CD14-positive monocyte (primary cell): ENCODE results near the gene CDC42EP4. TPM values are rescaled to one million over a fixed set of nuclear protein-coding genes. Genes with fewer than 3 reads are reported as not detected.

Source experiments
- DNase-seq, 3 donors: peaks; one replicate each; pipeline ENCODE4 v3.0.0-alpha.2; 2011 to 2022
- H2AFZ ChIP-seq: 2 replicates; pipeline ENCODE4 v1.6.0; 2012; ENCODE audit warnings: mild to moderate bottlenecking, low read depth, low read length, inconsistent platforms; ENCODE audit not compliant: insufficient read depth, poor library complexity, severe bottlenecking
- H3K27ac ChIP-seq, 2 donors: 1 replicate in 1 of 2; 2 replicates in 1 of 2; pipeline ENCODE4 v1.5.1; 2012 to 2013; ENCODE audit warnings: low read length in 2 of 2, control low read depth in 1 of 2, inconsistent platforms in 1 of 2, low read depth in 1 of 2, mild to moderate bottlenecking in 1 of 2
- H3K27me3 ChIP-seq, 2 donors: one replicate each; pipeline versions ENCODE4 v1.6.0 to v1.6.1; 2011 to 2013; ENCODE audit warnings: low read length in 2 of 2; ENCODE audit not compliant: control insufficient read depth in 2 of 2, insufficient read depth in 2 of 2
- H3K36me3 ChIP-seq, 2 donors: replicated peaks in 1 of 2; 1 replicate in 1 of 2; 2 replicates in 1 of 2; pipeline versions ENCODE4 v1.5.1 to v1.6.1; 2012 to 2013; ENCODE audit warnings: low read length in 2 of 2, control low read depth in 1 of 2, inconsistent platforms in 1 of 2, mild to moderate bottlenecking in 1 of 2; ENCODE audit not compliant: insufficient read depth in 2 of 2, control insufficient read depth in 1 of 2
- H3K4me1 ChIP-seq, 2 donors: 1 replicate in 1 of 2; 2 replicates in 1 of 2; pipeline versions ENCODE4 v1.5.1 to v1.6.1; 2012 to 2013; ENCODE audit warnings: low read length in 2 of 2, control low read depth in 1 of 2, inconsistent platforms in 1 of 2, mild to moderate bottlenecking in 1 of 2, moderate library complexity in 1 of 2; ENCODE audit not compliant: insufficient read depth in 2 of 2, control insufficient read depth in 1 of 2
- H3K4me2 ChIP-seq: replicated peaks from 2 replicates; pipeline ENCODE3; 2012; ENCODE audit warnings: low read length, moderate library complexity, mild to moderate bottlenecking; ENCODE audit not compliant: poor library complexity, severe bottlenecking; ENCODE audit errors: extremely low read depth
- H3K4me3 ChIP-seq, 3 experiments: fragments of 200-600 bp in 1 of 3; sonication (generic) in 1 of 3; replicated peaks in 1 of 3; 1 replicate in 2 of 3; 2 replicates in 1 of 3; pipeline ENCODE4 v1.5.1; 2011 to 2013; ENCODE audit warnings: low read length in 3 of 3, mild to moderate bottlenecking in 3 of 3, control low read depth in 2 of 3, low read depth in 2 of 3, inconsistent platforms in 1 of 3, moderate library complexity in 1 of 3
- H3K79me2 ChIP-seq: 2 replicates; pipeline ENCODE4 v1.6.0; 2012; ENCODE audit warnings: mild to moderate bottlenecking, control low read depth, inconsistent platforms, low read length, moderate library complexity; ENCODE audit not compliant: insufficient read depth
- H3K9ac ChIP-seq: 2 replicates; pipeline ENCODE4 v1.6.0; 2017; ENCODE audit warnings: low read length, mild to moderate bottlenecking; ENCODE audit not compliant: insufficient read depth, poor library complexity, severe bottlenecking
- H3K9me3 ChIP-seq, 2 donors: replicated peaks in 1 of 2; 1 replicate in 1 of 2; 2 replicates in 1 of 2; pipeline versions ENCODE4 v1.5.1 to v1.6.1; 2012 to 2013; ENCODE audit warnings: low read length in 2 of 2, control low read depth in 1 of 2; ENCODE audit not compliant: control insufficient read depth in 1 of 2, insufficient read depth in 1 of 2
- H4K20me1 ChIP-seq: 2 replicates; pipeline ENCODE4 v1.6.0; 2012; ENCODE audit warnings: mild to moderate bottlenecking, low read length, control low read depth, moderate library complexity; ENCODE audit not compliant: insufficient read depth
- H3K27ac Mint-ChIP-seq, 7 donors: one replicate each; pipeline ENCODE4 v1.8.0; 2020; ENCODE audit warnings: mild to moderate bottlenecking in 7 of 7, mixed read lengths in 7 of 7, moderate library complexity in 6 of 7, inconsistent platforms in 2 of 7
- H3K27me3 Mint-ChIP-seq, 3 donors: one replicate each; pipeline ENCODE4 v1.8.0; 2021 to 2022; ENCODE audit warnings: low read depth in 3 of 3, mild to moderate bottlenecking in 3 of 3, mixed read lengths in 3 of 3, moderate library complexity in 3 of 3, inconsistent platforms in 1 of 3
- H3K36me3 Mint-ChIP-seq, 2 donors: one replicate each; pipeline ENCODE4 v1.8.0; 2020; ENCODE audit warnings: mixed read lengths in 2 of 2, inconsistent platforms in 1 of 2, mild to moderate bottlenecking in 1 of 2
- H3K4me1 Mint-ChIP-seq: one replicate; pipeline ENCODE4 v1.8.0; 2020; ENCODE audit warnings: mild to moderate bottlenecking, mixed read lengths
- H3K4me3 Mint-ChIP-seq, 2 donors: one replicate each; pipeline ENCODE4 v1.8.0; 2020; ENCODE audit warnings: mild to moderate bottlenecking in 2 of 2, mixed read lengths in 2 of 2, moderate library complexity in 1 of 2
- H3K9me3 Mint-ChIP-seq, 7 donors: one replicate each; pipeline ENCODE4 v1.8.0; 2020 to 2022; ENCODE audit warnings: mixed read lengths in 7 of 7, mild to moderate bottlenecking in 6 of 7, moderate library complexity in 6 of 7, inconsistent platforms in 2 of 7
- WGBS: methylation state at CpG from one replicate; pipeline ENCODE4 v1.1.5; 2013; ENCODE audit warnings: missing lambda C conversion rate; ENCODE audit not compliant: insufficient coverage; 5-methylcytosine and 5-hydroxymethylcytosine counted together
- intact Hi-C, 2 donors: fragments of 100-400 bp; cut with micrococcal nuclease; formaldehyde crosslinking; loops; one replicate each; pipeline versions ENCODE4 v1.15.0 to v1.15.1; 2023
- polyA plus RNA-seq, 3 donors: library from polyadenylated mRNA; depleted of rRNA in 1 of 3; unstranded in 2 of 3; stranded (reverse) in 1 of 3; fragments of 300-500 nt in 2 of 3; fragments of >200 nt in 1 of 3; fragmentation: Illumina TruSeq in 2 of 3; gene quantifications; 1 replicate in 2 of 3; 2 replicates in 1 of 3; pipeline ENCODE4 v1.2.3, GENCODE V29; 2012 to 2021
- TF ChIP-seq, protein P1 (sequence below): fragments of 200-600 bp; IDR thresholded peaks from one replicate; pipeline ENCODE4 v1.8.0; 2022; ENCODE audit warnings: antibody characterized with exemption, mild to moderate bottlenecking

Gene CDC42EP4
- polyA plus RNA-seq, 3 donors = 6.4 to 12.7 (median 6.6) TPM

DNA sequence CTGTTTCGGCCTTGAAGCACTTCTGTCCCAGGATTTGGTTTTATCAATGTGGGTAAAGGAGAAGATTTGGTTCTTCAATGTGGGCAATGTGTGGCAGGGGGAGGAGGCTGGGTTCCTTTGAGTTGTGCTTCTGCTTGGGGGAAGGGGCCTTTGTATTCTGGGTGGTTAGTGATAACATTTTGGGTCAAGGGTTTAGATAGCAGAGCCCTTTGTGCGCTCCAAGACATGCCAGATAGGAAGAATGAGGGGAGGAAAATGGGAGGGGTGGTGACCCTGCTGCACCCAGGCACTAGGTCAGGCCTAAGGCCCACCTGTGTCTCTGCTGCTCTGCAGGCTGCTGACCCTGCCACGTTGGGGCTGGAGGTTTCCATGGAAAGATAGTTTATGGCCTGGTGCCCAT, 40.0 kb upstream of the CDC42EP4 start:
- Mint-ChIP-seq H3K27ac (peak overlapping the region in 2 of 7 donors; percentile 25 to 54), H3K4me1 (no peaks in the 10 kb centered on the region), H3K36me3 (no peaks in the 10 kb centered on the region), H3K27me3 (peaks cover 0 to 4% (median 3%) of the 10 kb centered on the region in 3 donors), H3K4me3 (no peak overlapping the region), H3K9me3 (peaks cover 0 to 3% (median 0%) of the 10 kb centered on the region in 7 donors)
- no peaks in the 10 kb centered on the region for H3K4me1 ChIP-seq
- H3K27me3 ChIP-seq = no peaks in the 10 kb centered on the region
- H3K79me2 ChIP-seq = no peaks in the 10 kb centered on the region
- intact Hi-C loops = no loop called here
- no peak overlapping the region for H3K4me2 ChIP-seq
- no peaks in the 10 kb centered on the region for H3K36me3 ChIP-seq
- H4K20me1 ChIP-seq = no peaks in the 10 kb centered on the region
- no peak overlapping the region for H2AFZ ChIP-seq
- H3K27ac ChIP-seq = no peak overlapping the region
- TF ChIP-seq, protein P1, sequence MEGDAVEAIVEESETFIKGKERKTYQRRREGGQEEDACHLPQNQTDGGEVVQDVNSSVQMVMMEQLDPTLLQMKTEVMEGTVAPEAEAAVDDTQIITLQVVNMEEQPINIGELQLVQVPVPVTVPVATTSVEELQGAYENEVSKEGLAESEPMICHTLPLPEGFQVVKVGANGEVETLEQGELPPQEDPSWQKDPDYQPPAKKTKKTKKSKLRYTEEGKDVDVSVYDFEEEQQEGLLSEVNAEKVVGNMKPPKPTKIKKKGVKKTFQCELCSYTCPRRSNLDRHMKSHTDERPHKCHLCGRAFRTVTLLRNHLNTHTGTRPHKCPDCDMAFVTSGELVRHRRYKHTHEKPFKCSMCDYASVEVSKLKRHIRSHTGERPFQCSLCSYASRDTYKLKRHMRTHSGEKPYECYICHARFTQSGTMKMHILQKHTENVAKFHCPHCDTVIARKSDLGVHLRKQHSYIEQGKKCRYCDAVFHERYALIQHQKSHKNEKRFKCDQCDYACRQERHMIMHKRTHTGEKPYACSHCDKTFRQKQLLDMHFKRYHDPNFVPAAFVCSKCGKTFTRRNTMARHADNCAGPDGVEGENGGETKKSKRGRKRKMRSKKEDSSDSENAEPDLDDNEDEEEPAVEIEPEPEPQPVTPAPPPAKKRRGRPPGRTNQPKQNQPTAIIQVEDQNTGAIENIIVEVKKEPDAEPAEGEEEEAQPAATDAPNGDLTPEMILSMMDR = no peak
- no peak overlapping the region for H3K9ac ChIP-seq
- 78% methylated on average over 3 of the region's 3 CpGs for WGBS
- H3K4me3 ChIP-seq = no peak overlapping the region
- no peaks in the 10 kb centered on the region for H3K9me3 ChIP-seq
- DNase-seq = no peak

DNA sequence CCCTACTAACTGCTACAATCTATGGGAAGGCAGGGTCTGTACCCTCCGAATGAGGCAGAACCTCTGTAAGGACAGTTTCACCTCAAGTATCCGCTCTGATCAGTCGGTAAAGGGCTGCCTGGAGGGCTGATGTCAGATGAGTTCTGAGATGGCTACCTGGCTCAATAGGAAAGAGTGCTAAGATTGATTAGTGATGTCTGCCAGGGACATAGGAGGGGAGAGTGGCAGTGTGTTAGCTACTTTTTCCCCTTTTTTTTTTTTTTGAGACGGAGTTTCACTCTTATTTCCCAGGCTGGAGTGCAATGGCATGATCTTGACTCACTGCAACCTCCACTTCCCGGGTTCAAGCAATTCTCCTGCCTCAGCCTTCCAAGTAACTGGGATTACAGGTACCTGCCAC, 39.1 kb upstream of the CDC42EP4 start:
- no peaks in the 10 kb centered on the region for H3K4me1 Mint-ChIP-seq
- intact Hi-C loops = no loop called here
- no peak overlapping the region for H3K27ac Mint-ChIP-seq
- no peak overlapping the region for H3K4me2 ChIP-seq
- peaks cover 0 to 4% (median 3%) of the 10 kb centered on the region in 3 donors for H3K27me3 Mint-ChIP-seq
- no peak overlapping the region for H3K9ac ChIP-seq
- TF ChIP-seq, protein P1 = no peak
- no peaks in the 10 kb centered on the region for H3K27me3 ChIP-seq
- H3K4me3 ChIP-seq = no peak overlapping the region
- no peak for DNase-seq
- peaks cover 0 to 3% (median 0%) of the 10 kb centered on the region in 7 donors for H3K9me3 Mint-ChIP-seq
- no peaks in the 10 kb centered on the region for H3K36me3 ChIP-seq
- no peaks in the 10 kb centered on the region for H3K36me3 Mint-ChIP-seq
- 90% methylated on average over 2 of the region's 5 CpGs for WGBS
- no peaks in the 10 kb centered on the region for H4K20me1 ChIP-seq
- H3K9me3 ChIP-seq = no peaks in the 10 kb centered on the region
- H3K4me1 ChIP-seq = no peaks in the 10 kb centered on the region
- no peak overlapping the region for H3K27ac ChIP-seq
- no peak overlapping the region for H3K4me3 Mint-ChIP-seq
- no peak overlapping the region for H2AFZ ChIP-seq
- H3K79me2 ChIP-seq = no peaks in the 10 kb centered on the region
